Prostate gland (tissue), 2 donors: ENCODE results near the gene ADARB1. TPM values are rescaled to one million over a fixed set of nuclear protein-coding genes. Genes with fewer than 3 reads are reported as not detected.

Experiments
- DNase-seq: peaks from one replicate; pipeline ENCODE4 v3.0.0-alpha.2; 2019; ENCODE audit warnings: low spot score
- H3K27ac ChIP-seq, 2 donors: fragments of 200-600 bp; sonication (generic); 2 replicates each; pipeline ENCODE4 v1.5.1; 2017 to 2019
- H3K27me3 ChIP-seq: fragments of 200-600 bp; sonication (generic); replicated peaks from 2 replicates; pipeline ENCODE4 v1.5.1; 2019; ENCODE audit not compliant: insufficient read depth
- H3K36me3 ChIP-seq, 2 donors: fragments of 200-600 bp; sonication (generic); 1 replicate in 1 of 2; 2 replicates in 1 of 2; pipeline versions ENCODE4 v1.5.1 to v1.8.1; 2017 to 2019
- H3K4me1 ChIP-seq: fragments of 200-600 bp; sonication (generic); replicated peaks from 2 replicates; pipeline ENCODE4 v1.5.1; 2019
- H3K4me3 ChIP-seq, 2 donors: fragments of 200-600 bp; sonication (generic); 2 replicates each; pipeline ENCODE4 v1.5.1; 2017 to 2019
- H3K9me3 ChIP-seq: fragments of 200-600 bp; sonication (generic); 2 replicates; pipeline ENCODE4 v1.5.1; 2017
- CTCF ChIP-seq, 4 experiments: fragments of 200-600 bp in 2 of 4; fragments of 450-650 bp in 2 of 4; sonication (generic) in 2 of 4; IDR thresholded peaks; 1 replicate in 3 of 4; 2 replicates in 1 of 4; pipeline ENCODE4 v1.5.1; 2016 to 2019; ENCODE audit warnings: antibody characterized with exemption in 4 of 4, mild to moderate bottlenecking in 2 of 4, moderate library complexity in 2 of 4
- POLR2A ChIP-seq: fragments of 450-650 bp; IDR thresholded peaks from one replicate; pipeline ENCODE4 v1.6.1; 2016; ENCODE audit warnings: antibody characterized with exemption, mild to moderate bottlenecking
- POLR2AphosphoS5 ChIP-seq: sonication (generic); formaldehyde crosslinking; IDR thresholded peaks from one replicate; pipeline ENCODE4 v1.6.1; 2017; ENCODE audit warnings: antibody characterized with exemption
- WGBS: methylation state at CpG from one replicate; pipeline ENCODE4 v1.1.5; 2018; 5-methylcytosine and 5-hydroxymethylcytosine counted together
- intact Hi-C: fragments of 100-400 bp; cut with DNase I; formaldehyde crosslinking; loops from one replicate; pipeline ENCODE4 v1.14.2; 2022
- total RNA-seq, 2 donors: library from RNA; depleted of rRNA; stranded (reverse); fragments of >200 nt; gene quantifications; one replicate each; pipeline ENCODE4 v1.1.0, GENCODE V29; 2016

ADARB1 gene
- total RNA-seq, 2 donors from 2014 or later: 21.0 to 30.9 TPM

GRCh38 chr21:45237401-45237800, 163.0 kb downstream of the ADARB1 start:
- Histone ChIP-seq H3K4me1 (no peaks in the 10 kb centered on the region), H3K27ac (no peak overlapping the region), H3K4me3 (no peak overlapping the region), H3K9me3 (no peaks in the 10 kb centered on the region), H3K36me3 (no peaks in the 10 kb centered on the region), H3K27me3 (no peaks in the 10 kb centered on the region)
- intact Hi-C loops: no loop called here
- DNase-seq: no peak
- no peak for TF ChIP-seq POLR2AphosphoS5
- no peak for TF ChIP-seq POLR2A
- TF ChIP-seq CTCF (IDR thresholded peaks at IDR 0.05): no peak
- 91% methylated on average over 7 of the region's 7 CpGs for WGBS

DNA sequence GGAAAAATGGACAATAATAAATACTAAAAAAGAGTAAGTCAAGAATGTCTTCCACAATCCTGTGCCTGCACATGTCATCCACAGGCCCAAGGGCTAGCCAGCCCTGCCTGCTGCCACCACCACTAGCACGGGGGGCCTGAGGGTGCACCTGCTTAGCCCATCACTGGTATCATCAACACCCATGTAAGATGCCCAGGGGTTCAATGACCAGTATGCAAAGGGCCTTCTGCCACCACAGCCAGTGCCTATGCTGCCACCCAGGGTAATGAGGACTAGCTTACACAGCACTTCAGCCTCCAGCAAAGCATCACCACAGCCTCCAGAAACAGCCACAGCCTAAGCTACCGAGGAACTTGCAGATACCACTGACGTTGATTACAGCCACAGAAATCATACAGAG, 167.0 kb downstream of the ADARB1 start:
- no peak overlapping the region for H3K4me3 ChIP-seq
- H3K36me3 ChIP-seq: no peaks in the 10 kb centered on the region

DNA sequence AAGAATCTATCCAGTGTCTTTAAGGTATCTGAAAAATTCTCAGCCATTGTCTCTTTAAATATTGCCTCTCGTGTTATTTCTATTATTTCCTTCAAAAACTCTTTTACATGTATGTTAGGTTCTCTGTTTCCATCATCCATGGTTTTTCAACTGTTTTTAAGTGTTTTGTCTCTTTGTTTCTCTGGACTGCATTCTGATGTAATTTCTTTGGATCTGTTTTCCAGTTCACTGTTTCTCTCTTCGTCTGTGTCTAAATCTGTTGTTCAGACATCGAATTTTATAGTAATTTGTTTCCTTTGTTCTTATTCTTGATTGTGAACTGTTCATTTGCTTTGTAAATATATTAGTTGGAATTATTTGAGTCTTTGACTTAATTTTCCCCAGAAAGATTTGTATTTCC, 169.2 kb downstream of the ADARB1 start:
- WGBS: 76% methylated on average over 3 of the region's 3 CpGs

More for the DNA sequence above, 167.0 kb downstream of the ADARB1 start:
- Histone ChIP-seq H3K4me1 (no peaks in the 10 kb centered on the region), H3K9me3 (no peaks in the 10 kb centered on the region), H3K27me3 (peaks cover 3% of the 10 kb centered on the region), H3K27ac (no peak overlapping the region)
- DNase-seq: no peak
- intact Hi-C loops: no loop called here
- 81% methylated on average over 3 of the region's 3 CpGs for WGBS
- TF ChIP-seq POLR2A (no peak), CTCF (IDR thresholded peaks at IDR 0.05) (no peak), POLR2AphosphoS5 (no peak)

GRCh38 chr21:45244799-45245340, 170.5 kb downstream of the ADARB1 start:
- Histone ChIP-seq H3K4me3 (no peak overlapping the region), H3K27ac (no peak overlapping the region), H3K4me1 (no peaks in the 10 kb centered on the region), H3K36me3 (no peaks in the 10 kb centered on the region), H3K9me3 (no peaks in the 10 kb centered on the region), H3K27me3 (peaks cover 3% of the 10 kb centered on the region)
- no peak for DNase-seq
- no peak for TF ChIP-seq POLR2AphosphoS5
- TF ChIP-seq POLR2A: no peak
- no peak for TF ChIP-seq CTCF (IDR thresholded peaks at IDR 0.05)
- WGBS: 87% methylated on average over 8 of the region's 8 CpGs
- intact Hi-C loops: no loop called here

More for the DNA sequence above, 169.2 kb downstream of the ADARB1 start:
- no peaks in the 10 kb centered on the region for H3K9me3 ChIP-seq
- TF ChIP-seq POLR2A: no peak
- no peak for TF ChIP-seq POLR2AphosphoS5
- TF ChIP-seq CTCF (IDR thresholded peaks at IDR 0.05): no peak
- DNase-seq: no peak
- no peak overlapping the region for H3K27ac ChIP-seq
- H3K4me3 ChIP-seq: no peak overlapping the region
- intact Hi-C loops: no loop called here
- no peaks in the 10 kb centered on the region for H3K36me3 ChIP-seq
- no peaks in the 10 kb centered on the region for H3K4me1 ChIP-seq
- peaks cover 3% of the 10 kb centered on the region for H3K27me3 ChIP-seq
